ENCODE results near the gene USP12.

DNA sequence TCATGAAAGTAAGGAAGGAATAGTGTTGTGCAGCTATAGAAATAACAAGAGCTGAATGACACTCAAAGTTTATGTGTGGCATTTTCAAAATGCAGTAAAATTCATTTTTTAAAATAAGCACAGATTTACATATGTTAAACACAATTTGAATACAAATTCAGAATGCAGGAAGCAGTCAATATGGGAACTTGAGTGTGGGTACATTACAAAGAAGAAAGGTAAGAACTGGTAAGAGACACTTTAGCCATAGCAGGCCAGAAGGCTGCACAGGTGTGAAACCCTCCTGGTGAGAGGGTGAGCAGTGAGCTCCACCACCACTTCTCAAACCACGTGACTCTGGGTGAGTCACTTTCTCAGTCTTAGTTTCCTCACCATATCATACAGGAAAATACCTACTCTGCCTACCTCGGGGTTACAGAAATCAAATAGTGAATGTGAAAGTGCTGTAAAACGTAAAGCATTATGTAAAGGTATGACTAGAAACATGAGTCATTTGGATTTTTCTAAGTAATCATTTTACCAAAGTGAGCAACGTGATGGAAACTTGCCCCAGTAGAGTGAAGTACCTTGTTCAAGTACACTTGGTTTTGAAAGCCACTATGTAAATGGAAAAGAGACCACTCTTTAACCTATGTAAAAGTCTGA is 40.5 kb downstream of the USP12 start:
- no peak for TF ChIP-seq CTCF (IDR thresholded peaks at IDR 0.05 in 8 of 11, conservative IDR thresholded peaks at IDR 0.05 in 3 of 11)
- TF ChIP-seq POLR2A (IDR thresholded peaks at IDR 0.05) = no peak
